HepG2 (cell line): Measurements from ENCODE around the gene SRSF2. TPM values are rescaled to one million over a fixed set of nuclear protein-coding genes. Genes with fewer than 3 reads are reported as not detected.

Experiments used
- EP300 ChIP-seq, 3 experiments: sonication (generic) in 1 of 3; formaldehyde crosslinking in 1 of 3; IDR thresholded peaks; 2 replicates each; pipeline versions ENCODE4 v1.5.1 to v1.6.1; 2011 to 2020; ENCODE audit warnings: low read depth in 2 of 3, low read length in 2 of 3, borderline replicate concordance in 1 of 3, improper control_type of control experiment in 1 of 3, mild to moderate bottlenecking in 1 of 3, missing genetic modification reagents in 1 of 3, moderate library complexity in 1 of 3
- HES4 ChIP-seq: sonication (generic); formaldehyde crosslinking; IDR thresholded peaks from 2 replicates; pipeline ENCODE4 v1.9.0; 2021; ENCODE audit warnings: mild to moderate bottlenecking, missing genetic modification reagents, borderline replicate concordance
- HNRNPUL1 ChIP-seq: fragments of 200-400 bp; formaldehyde crosslinking; IDR thresholded peaks from 2 replicates; pipeline ENCODE4 v1.6.1; 2017; ENCODE audit warnings: low read depth, mild to moderate bottlenecking, low read length, moderate library complexity
- JUN ChIP-seq: sonication (generic); formaldehyde crosslinking; IDR thresholded peaks from 2 replicates; pipeline ENCODE4 v1.4.0; 2020; ENCODE audit warnings: mild to moderate bottlenecking, missing genetic modification reagents
- NBN ChIP-seq: fragments of 450-650 bp; conservative IDR thresholded peaks from 2 replicates; pipeline ENCODE4 v1.6.1; 2017
- PAF1 ChIP-seq: IDR thresholded peaks from 2 replicates; pipeline ENCODE4 v1.6.1; 2016; ENCODE audit warnings: missing genetic modification reagents, missing compliant biosample characterization
- PITX1 ChIP-seq: sonication (generic); formaldehyde crosslinking; IDR thresholded peaks from 2 replicates; pipeline ENCODE4 v1.5.1; 2020; ENCODE audit warnings: mild to moderate bottlenecking, missing genetic modification reagents
- PRDM10 ChIP-seq: sonication (generic); formaldehyde crosslinking; IDR thresholded peaks from 2 replicates; pipeline ENCODE4 v1.4.0; 2020; ENCODE audit warnings: low read depth, missing genetic modification reagents
- SIN3B ChIP-seq: fragments of 150-350 bp; IDR thresholded peaks from 2 replicates; pipeline ENCODE4 v1.6.1; 2014; ENCODE audit warnings: low read length
- SP5 ChIP-seq: IDR thresholded peaks from 2 replicates; pipeline ENCODE4 v1.6.1; 2016; ENCODE audit warnings: low read depth, borderline replicate concordance
- TFE3 ChIP-seq: IDR thresholded peaks from 2 replicates; pipeline ENCODE4 v1.6.1; 2016
- TP53 ChIP-seq: sonication (generic); formaldehyde crosslinking; conservative IDR thresholded peaks from 2 replicates; pipeline ENCODE4 v1.4.0; 2020; ENCODE audit warnings: missing genetic modification reagents
- ZNF670 ChIP-seq: sonication (generic); formaldehyde crosslinking; IDR thresholded peaks from 2 replicates; pipeline ENCODE4 v1.8.0; 2022; ENCODE audit warnings: mild to moderate bottlenecking, missing genetic modification reagents, borderline replicate concordance
- polyA plus RNA-seq, 8 experiments: library from polyadenylated mRNA; depleted of rRNA in 3 of 8; stranded (reverse) in 7 of 8; unstranded in 1 of 8; fragments of >200 nt; fragmentation: Illumina TruSeq in 4 of 8; extraction: Trizol in 4 of 8; gene quantifications; 2 replicates each; pipeline versions ENCODE4 v1.2.1 to v1.2.3, GENCODE V29; 2011 to 2016; ENCODE audit warnings: low read depth in 4 of 8, missing spikeins in 1 of 8, mixed read lengths in 1 of 8; ENCODE audit not compliant: insufficient read depth in 1 of 8
- total RNA-seq, 5 experiments: library from RNA; depleted of rRNA; stranded (reverse); fragments of >200 nt; fragmentation: Illumina TruSeq; extraction: Trizol; gene quantifications; 2 replicates each; pipeline ENCODE4 v1.2.3, GENCODE V29; 2016; ENCODE audit warnings: low read depth in 1 of 5
- TF ChIP-seq, protein P1 (sequence below): sonication (generic); formaldehyde crosslinking; IDR thresholded peaks from 2 replicates; pipeline ENCODE4 v1.5.1; 2020; ENCODE audit warnings: mild to moderate bottlenecking, missing genetic modification reagents, moderate library complexity
- TF ChIP-seq, protein P2 (sequence below): sonication (generic); formaldehyde crosslinking; IDR thresholded peaks from 2 replicates; pipeline ENCODE4 v1.4.0; 2020; ENCODE audit warnings: mild to moderate bottlenecking, missing genetic modification reagents

SRSF2 gene
- total and polyA plus RNA-seq, 2 of the 13 experiments (the other 11 are each of a cell fraction or from before 2014, with no cell fraction given): 306 to 319 TPM

DNA sequence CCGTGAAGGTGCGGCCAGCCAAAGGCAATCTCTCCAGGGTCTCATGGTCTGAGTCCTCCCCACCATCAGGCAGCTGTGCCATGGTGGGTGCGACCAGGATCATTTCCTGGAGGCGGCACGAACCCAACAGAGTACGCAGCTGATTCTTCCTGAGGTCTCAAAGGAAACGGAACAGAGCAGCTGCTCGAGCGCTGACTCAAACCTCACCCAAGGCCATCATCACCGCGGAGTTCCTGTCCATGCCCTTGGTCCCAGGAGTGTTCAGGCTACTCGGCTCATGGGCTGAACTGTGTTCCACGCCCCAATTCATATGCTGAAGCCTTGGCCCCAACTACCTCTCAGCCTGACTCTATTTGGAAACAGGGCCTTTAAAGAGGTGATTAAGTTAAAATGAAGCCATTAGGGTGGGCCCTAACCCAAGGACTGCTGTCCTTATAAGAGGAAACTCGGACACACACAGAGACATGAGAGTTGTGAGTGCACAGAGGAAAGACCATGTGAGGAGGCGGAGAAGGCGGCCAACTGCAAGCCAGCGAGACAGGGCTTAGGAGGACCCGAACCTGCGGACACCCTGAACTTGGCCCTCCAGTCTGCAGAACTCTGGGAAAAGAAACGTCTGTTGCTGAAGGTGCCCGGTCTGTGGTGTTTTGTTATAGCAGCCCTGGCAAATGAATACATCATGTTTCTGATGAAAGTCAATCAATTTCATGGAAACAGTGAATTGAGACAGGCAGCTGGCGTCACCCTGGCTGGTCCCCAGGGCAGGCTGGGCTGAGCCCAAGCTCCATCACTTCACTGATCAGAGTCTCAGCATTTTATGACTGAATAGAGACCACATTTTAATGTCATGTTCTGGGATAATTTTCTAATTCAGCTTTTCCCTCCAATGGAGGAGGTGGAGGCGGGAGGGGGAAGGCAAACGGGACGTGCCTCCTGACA, 40.1 kb downstream of the SRSF2 start (continued):
- TF ChIP-seq PRDM10 (CRISPR knock-in tag): 0 out of 2 replicates have a peak, but pooled peaks have one; percentile 32
- TF ChIP-seq HES4 (CRISPR knock-in tag): no peak
- peak; percentile 61; the same call in 1 of the 2 replicates for TF ChIP-seq ZNF670 (CRISPR knock-in tag)
- no peak for TF ChIP-seq NBN
- peak; percentile 52; the same call in 1 of the 2 replicates for TF ChIP-seq TFE3
- TF ChIP-seq, protein P1, sequence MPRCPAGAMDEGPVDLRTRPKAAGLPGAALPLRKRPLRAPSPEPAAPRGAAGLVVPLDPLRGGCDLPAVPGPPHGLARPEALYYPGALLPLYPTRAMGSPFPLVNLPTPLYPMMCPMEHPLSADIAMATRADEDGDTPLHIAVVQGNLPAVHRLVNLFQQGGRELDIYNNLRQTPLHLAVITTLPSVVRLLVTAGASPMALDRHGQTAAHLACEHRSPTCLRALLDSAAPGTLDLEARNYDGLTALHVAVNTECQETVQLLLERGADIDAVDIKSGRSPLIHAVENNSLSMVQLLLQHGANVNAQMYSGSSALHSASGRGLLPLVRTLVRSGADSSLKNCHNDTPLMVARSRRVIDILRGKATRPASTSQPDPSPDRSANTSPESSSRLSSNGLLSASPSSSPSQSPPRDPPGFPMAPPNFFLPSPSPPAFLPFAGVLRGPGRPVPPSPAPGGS: no peak
- peak; percentile 77; the same call in 1 of the 2 replicates for TF ChIP-seq SP5 (CRISPR knock-in tag)
- TF ChIP-seq TP53: no peak
- TF ChIP-seq, protein P2, sequence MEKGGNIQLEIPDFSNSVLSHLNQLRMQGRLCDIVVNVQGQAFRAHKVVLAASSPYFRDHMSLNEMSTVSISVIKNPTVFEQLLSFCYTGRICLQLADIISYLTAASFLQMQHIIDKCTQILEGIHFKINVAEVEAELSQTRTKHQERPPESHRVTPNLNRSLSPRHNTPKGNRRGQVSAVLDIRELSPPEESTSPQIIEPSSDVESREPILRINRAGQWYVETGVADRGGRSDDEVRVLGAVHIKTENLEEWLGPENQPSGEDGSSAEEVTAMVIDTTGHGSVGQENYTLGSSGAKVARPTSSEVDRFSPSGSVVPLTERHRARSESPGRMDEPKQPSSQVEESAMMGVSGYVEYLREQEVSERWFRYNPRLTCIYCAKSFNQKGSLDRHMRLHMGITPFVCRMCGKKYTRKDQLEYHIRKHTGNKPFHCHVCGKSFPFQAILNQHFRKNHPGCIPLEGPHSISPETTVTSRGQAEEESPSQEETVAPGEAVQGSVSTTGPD (CRISPR knock-in tag): no peak
- TF ChIP-seq JUN (CRISPR knock-in tag): peak; percentile 47; the same call in 1 of the 2 replicates
- TF ChIP-seq PAF1 (CRISPR knock-in tag): no peak
- peak; percentile 58; the same call in 1 of the 2 replicates for TF ChIP-seq PITX1
- TF ChIP-seq HNRNPUL1: no peak
- TF ChIP-seq SIN3B: no peak
- no peak for TF ChIP-seq EP300 (IDR thresholded peaks at IDR 0.05; ENCODE audit: low read depth in 2 of 2, low read length in 2 of 2)
- peak; percentile 52; the same call in 1 of the 2 replicates for TF ChIP-seq EP300 (CRISPR knock-in tag; IDR thresholded peaks at IDR 0.05; ENCODE audit: borderline replicate concordance)
